ENCODE data around the gene ELP2.

The ELP2 gene

DNA sequence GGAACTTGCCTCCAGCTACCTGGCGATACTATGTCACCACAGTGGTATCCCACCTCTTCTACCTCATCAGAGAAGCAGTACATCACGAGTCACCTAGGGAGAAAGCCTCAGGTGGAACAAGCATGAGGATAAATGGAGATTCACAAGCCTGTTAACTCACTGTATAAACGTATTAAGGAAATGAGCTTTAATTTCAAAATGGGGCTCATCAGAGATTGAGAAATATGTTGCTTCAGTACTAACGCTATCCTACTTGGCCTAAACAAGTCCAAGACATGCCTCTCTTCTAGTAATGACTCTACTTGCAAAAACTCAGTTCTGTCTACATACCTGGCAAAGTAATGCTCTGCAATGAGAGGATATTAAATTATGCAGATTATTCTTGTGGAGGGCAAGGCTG is 4.9 kb upstream of the ELP2 start:
- FAIRE-seq: no peak

DNA sequence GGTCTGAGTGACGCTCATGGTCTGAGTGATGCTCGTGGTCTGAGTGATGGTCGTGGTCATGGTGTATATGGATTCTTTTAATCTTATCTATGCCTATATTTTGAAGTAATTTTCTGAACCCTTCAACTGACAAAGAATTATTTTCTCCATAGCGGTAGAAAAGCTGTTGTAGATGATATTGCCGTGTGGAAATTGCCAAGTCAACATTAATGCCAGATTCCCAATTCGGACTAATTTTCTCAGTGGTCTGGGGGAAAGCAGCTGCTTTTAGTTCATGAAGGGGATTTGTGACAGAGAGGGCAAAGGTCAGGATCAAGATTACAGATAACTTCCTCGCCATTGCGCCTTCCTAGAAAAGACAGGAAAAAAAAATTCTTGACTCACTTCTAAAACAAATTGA is 3.0 kb upstream of the ELP2 start:
- FAIRE-seq: no peak

DNA sequence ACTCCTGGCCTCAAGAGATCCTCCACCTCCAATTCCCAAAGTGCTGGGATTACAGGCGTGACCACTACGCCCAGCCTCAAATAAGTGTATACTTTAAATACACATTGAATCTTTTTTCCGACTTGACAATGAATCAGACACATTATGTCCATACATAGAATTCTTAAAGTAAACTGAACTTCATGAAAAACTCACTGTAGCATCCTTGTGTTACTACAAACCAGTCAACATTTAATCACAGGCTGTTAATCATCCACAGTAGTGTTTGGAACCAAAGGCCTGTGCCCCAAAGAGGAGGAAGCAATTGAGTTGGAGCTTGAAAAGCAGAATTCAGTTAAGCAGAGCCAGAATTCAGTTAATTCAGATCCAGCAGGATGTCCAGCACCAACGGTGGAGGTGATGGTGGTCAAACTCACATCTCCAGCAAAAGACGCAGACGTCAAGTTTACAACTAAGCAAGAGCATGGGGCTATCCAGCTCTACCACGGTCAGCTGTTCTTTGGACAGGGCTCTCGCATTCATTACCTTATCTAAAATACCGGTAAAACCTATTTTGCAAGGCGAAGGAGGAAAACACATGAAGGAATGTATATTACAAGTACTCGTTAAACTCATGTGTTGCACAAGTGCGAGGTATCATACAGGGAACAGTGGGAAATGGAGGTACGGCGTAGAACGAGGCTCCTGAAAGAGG is 1.7 kb upstream of the ELP2 start:
- FAIRE-seq: no peak

DNA sequence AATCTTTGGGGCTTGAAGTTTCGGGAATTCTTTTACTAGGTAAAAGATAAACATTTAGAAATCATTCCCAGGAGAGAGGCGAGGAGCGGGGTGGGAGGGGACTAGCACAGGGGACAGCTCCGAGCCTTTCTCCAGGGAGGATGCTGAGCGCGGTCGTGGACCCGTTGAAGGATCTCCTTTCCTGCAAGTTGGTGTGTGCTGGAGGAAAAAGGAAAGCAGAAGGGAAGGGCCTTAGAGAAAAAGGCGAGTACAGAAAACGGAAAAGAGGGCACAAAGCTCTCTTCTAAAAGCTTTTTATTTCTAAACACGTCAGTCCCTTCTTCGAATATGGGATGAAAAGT is 1.2 kb upstream of the ELP2 start:
- FAIRE-seq: no peak

DNA sequence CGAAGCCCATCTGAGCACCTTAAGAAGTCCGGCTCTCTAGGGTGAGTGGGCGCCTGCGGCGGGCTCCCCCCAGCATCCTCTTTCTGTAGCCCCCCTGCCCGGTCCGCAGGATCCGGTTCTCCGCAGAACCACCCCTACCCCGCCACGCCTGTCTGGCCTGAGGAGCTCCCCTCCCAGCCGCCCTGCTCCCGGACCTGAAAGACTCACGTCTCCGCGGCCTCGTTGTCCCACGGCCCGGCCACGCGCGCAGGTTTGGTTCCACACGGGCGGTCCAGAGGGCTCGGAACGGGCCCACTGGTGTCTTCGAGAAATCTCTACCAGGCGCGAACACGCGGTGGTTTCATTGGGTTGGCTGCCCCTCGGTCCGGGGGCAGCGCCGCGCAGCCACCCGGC is 796 bp upstream of the ELP2 start:
- FAIRE-seq: no peak

DNA sequence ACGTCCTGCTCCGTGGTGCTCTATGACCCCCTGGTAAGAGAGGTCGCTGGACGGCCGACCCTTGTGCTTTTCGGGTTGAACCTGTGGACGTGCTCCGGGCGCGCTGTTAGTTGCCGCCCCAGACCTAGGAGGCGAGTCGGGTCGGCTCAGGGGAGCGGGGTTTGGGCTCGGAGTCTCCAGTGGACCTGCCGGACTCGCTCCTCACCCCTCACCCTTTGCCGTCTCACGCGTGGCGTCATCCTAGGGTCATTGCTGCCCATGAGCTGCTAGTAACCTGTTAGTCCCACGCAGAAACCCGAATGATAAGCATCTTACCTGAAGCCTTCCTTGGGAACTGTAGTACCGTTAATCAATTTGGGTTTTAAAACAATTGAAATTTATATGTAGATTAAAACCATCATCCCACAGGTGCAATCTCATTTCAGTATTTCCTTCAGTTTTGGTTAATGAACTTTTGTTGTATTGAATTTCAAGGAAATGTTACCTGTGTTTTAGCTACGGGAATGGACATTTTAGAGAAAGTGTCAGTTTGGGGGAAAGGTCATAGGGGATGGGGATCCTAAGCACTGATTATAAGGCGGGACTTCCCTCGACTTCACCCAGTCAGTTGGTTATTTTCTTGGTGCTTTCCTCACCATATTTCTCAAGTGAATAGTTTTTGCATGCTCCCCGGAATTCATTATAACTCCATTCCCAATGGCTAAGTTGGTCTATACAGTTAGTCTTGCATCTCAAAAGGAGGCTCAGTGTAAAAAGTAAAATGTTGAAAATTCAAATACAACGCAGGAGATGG is 536 bp downstream of the ELP2 start:
- no peak for FAIRE-seq

DNA sequence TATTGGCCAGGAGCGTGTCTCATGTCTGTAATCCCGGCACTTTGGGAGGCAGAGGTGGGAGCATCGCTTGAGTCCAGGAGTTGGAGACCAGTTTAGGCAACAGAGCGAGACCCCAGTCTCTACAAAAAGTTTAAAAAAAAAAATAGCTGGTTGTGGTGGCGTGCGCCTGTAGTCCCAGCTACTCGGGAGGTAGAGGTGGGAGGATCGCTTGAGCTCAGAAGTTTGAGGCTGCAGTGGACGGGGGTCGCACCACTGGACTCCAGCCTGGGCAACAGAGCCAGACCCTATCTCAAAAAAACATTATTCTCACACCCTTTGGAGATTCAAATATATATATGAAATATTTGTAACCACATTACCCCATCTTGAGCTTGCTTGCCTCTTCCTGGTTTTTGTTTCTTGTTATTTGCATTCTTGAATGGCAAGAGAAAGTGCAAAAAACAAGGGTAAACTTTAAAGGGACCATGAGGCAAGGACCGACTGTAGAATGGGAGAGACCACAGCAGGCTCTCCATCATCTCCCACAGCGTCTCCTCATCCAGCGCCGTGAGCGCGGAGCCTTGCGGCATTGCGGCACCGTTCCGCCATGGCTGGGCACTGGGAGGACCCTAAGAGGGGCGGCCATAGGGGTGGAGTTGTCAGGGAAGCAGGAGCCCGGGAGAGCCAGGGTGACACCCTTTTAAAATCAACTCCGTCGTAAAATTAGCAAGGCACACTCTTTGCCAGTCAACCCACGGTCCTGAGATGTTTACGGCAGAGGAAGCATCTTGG is 1.4 kb downstream of the ELP2 start:
- FAIRE-seq: no peak

DNA sequence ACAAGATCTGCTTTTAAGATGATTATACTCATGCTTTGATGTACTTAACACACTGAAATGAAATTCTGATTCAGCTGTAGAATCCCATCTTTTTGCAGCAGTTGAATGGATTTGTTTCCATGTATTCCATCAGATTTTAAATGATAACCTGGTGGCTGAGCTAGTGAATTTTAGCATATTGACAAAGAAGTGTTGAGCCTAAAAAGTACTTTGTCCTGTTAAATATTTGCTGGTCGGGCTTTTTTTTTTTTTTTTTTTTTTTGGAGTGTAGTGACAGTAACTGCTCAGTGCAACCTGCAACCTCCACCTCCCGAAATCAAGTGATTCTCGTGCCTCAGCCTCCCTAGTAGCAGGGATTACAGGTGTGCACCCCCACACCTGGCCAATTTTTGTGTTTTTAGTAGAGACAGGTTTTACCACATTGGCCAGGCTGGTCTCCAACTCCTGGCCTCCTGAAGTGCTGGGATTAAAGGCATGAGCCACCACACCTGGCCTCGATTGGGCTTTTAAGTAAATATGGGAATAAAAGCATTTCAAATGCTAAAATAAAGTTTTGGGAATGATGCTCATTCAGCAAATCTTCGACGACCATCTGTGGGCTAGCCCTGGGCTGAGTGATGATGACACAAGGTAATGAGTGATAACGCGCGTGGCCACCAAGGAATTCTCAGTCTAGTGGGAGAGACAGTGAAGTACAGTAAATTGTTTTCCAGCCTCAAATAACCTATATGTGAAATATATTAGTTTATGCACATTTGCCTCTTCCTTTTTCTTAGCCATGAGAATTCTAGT is 2.2 kb downstream of the ELP2 start:
- FAIRE-seq: no peak

DNA sequence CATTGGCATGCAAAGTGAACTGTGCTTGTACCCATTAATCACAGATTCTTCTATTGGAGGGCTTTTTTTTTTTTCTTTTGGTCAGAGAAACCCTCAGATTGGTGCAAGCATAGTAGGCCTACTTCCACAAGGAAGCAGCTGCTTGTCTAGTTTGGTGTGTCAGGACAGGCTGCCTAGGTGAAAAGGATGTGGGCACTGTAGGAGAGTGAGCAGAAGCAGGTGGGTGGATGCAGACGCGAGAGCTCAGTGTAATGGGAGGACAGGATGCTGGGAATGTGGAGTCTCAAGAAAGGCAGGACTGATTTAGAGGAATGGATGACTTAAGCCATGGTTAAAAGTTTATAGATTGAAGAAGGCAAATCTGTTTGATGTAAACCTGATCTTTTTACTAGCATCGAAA is 3.1 kb downstream of the ELP2 start:
- FAIRE-seq: no peak

DNA sequence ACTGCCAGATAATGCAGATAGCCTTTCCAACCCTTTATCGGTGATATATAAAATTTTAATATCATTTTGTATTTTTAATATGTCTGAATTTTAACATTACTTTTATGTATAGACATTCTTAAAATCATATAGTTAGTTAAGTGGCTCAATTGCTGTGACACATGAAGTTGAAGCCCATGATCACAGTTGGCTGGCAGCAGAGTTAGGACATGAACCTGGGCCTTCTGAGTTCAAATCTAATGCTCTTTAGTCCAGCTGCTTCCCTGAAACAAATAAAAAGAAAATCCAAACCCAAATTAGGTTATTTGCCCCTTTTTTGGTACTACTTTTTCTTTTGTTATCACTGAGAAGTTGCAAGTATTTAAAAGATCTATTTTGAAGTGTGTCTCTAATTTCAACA is 5.6 kb downstream of the ELP2 start:
- no peak for FAIRE-seq

DNA sequence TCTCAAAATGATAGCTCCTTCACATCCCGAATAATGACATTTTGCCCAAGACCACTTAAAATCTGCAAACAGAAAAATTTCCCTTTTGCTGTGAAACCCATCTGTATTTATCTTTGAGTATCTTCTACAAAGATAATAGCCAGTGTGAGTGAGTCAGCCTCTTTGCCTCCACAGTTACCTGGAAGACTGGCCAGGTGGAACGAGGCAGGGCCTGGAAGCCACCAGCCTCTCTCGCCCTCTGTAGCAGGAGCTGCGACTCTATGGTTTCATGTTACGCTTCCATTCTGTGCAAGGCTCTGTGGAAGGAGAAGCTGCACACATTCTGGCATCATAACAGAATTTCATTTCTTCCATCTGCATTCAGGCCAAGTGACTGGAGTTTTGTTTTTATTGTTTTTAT is 9.5 kb downstream of the ELP2 start:
- no peak for FAIRE-seq

DNA sequence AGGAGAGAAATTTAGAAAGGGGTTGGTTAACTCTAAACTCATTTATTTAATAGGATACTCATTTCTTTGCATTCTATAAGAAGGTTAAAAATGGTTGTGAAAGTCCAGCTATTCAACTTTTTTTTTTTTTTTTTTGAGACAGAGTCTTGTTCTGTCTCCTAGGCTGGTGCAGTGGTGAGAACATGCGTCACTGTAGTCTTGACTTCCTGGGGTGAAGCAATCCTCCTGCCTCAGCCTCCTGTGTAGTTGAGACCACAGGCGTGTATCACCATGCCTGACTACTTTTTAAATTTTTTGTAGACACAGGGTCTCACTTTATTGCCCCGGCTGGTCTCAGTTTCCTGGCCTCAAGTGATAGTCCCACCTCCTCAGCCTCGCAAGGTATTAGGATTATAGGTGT is 11.9 kb downstream of the ELP2 start:
- no peak for FAIRE-seq

DNA sequence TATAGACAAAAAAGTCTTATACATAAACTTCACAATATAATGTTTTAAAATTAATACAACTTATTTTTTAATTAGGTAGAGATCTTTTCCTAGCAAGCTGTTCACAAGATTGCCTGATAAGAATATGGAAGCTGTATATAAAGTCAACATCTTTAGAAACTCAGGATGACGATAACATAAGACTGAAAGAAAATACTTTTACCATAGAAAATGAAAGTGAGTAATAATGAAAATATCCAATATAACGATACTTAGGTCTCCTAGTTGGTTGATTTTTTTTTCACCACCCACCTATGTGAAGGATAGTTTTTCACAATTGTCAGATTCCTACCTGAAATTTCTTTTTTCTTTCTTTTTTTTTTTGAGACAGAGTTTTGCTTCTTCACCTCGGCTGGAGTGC is 13.1 kb downstream of the ELP2 start:
- FAIRE-seq: no peak

DNA sequence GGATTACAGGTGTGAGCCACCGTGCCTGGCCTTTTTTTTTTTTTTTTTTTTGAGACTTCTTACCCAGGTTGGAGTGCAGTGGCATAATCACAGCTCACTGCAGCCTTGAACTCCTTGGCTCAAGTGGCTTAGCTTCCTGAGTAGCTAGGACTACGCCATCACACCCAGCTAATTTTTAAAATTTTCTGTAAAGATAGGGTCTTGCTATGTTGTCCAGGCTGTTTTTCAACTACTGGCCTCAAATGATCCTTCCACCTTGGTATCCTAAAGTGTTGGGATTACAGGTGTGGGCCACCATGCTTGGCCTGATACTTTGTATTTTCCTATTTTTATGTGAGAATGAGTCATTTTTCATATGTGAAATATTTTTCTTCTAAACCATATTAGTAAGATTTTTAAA is 13.7 kb downstream of the ELP2 start:
- FAIRE-seq: no peak

DNA sequence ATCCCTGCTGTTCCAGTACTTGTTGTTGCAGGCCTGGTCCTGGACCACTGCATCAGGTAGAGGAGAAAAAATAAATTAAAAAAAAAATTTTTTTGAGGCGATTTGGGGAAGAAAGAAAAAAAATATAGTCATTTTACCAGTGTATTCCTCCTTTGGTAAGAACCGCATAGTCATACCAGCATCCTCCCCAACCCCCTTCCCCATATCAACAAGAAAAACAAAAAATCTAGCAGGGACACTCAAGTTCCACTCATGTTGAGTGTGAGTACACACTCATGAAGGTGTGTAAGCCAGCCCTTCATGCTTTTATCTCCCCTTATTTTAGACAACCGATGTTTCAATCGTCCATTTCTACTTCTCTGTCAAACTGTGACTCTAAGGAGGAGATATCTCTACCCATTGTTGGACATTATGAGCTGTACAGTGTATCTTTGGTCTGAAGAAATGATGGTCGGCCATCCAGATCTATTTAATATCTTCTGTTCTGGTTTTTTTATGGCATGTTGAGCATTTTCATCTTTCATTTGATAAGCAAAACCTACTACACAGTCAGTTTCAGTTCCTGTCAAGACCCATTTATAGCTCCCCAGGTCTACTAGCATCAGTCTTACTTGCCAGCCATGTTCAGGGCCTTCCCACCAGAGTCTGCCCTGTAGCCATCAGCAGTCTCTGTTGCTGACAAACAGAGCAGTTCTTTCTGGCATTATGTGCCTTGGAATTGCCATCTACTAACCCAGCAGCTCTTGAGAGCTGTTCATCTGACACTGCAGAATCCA is 20.0 kb downstream of the ELP2 start:
- no peak for FAIRE-seq

DNA sequence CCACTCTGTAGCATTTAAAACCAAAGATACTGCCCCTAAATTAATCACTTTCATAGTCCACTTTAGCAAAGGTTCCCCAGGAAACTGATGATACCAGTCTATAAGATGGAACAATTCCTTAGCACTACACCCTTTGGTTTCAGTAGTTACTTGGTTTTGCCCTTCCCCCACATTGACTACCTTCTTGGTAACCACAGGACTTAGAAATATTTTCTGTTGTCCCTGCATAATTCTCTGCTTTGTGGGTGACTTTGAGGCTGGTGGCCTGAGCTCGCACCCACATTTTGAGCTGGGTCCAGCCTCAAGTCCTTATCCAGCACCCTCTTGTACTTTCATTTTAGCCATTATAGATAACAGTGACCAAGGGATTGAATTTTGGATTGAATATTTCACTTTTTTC is 23.1 kb downstream of the ELP2 start:
- FAIRE-seq: no peak

DNA sequence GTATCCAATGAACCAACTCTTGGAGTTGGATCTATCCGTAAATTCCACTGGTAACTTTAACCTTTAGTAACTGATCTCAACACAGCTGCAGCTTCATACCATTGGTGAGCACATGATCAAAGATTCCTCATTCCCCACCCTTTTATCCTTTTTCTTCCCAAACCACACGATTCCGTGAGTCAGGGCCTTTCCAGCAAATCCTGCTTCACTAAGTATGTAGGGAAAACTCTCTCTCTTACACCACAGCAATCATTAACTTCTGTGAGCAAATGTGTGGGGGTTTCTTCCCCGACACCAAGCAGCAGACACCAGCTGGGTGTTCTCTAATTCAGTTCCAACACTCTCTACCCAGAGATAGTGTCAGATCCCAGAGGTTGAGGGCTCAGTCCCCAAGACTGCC is 23.5 kb downstream of the ELP2 start:
- FAIRE-seq: no peak

DNA sequence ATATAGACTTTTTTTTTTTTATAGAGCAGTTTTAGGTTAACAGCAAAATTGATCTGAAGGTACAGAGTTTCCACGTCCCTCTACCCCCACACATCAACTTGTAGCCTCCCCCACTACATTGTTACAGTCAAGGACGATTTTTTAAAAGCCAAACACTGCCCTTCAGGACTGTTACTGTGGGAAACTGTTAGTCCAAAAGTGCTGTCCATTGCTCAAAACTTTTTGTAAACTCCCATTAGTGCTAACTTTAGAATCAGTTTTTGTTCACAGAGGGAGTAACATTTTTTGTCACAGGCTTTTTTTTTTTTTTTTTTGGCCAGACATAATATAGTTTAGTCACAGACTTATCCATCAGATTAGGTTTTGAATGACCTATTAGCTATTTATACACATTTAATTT is 24.1 kb downstream of the ELP2 start:
- no peak for FAIRE-seq

DNA sequence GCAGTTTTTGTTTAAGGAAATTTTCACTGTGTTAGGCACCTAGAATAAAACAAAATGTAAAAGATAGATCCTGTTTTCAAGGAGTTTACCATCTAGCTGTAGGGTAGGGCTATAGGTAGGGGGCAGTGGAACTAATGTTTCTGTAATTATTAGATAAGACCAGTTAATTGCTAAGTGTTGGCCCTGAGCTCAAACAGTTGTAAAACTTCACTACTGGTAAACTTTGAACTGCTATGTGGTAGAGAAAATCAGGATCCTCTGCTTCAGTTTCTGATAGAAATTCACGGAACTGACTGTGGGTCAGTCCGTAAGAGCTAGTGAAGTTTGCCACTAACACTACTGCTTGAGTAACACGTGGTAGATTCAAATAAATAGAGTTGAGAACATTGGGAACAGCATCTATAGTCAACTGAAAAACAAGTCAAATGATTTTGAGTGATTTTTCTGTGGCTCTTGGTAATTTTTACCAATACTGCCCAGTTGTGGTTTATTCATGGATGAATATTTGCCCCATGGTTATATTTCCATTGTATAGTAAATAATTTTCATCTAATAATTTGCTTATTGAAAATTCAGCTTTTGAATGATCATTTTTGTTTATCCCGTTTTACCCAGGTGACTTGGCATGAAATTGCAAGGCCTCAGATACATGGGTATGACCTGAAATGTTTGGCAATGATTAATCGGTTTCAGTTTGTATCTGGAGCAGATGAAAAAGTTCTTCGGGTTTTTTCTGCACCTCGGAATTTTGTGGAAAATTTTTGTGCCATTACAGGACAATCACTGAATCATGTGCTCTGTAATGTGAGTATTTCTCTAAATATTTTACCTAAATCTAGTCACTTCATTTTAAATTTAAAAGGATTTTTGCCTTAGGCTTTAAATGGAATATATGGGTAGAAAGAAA is 26.4 kb downstream of the ELP2 start:
- FAIRE-seq: no peak

DNA sequence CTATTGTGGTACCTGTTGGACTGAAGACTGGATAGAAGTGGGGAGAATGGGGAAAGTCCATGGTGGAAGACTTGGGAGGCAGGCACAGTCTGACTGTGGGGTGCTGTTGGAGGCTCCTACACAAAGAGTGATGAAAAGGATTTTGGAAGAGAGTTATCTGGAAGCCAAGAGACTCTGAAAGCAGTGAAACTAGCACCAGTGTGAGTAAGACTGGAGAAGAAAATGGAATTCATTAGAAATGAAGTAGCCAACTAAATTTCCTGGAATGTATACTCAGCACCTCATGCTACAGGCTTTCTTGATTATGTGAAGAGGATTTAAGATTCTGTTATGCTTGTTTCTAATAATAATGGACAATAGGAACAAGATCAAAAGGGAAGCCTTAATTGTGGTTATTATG is 27.7 kb downstream of the ELP2 start:
- no peak for FAIRE-seq

DNA sequence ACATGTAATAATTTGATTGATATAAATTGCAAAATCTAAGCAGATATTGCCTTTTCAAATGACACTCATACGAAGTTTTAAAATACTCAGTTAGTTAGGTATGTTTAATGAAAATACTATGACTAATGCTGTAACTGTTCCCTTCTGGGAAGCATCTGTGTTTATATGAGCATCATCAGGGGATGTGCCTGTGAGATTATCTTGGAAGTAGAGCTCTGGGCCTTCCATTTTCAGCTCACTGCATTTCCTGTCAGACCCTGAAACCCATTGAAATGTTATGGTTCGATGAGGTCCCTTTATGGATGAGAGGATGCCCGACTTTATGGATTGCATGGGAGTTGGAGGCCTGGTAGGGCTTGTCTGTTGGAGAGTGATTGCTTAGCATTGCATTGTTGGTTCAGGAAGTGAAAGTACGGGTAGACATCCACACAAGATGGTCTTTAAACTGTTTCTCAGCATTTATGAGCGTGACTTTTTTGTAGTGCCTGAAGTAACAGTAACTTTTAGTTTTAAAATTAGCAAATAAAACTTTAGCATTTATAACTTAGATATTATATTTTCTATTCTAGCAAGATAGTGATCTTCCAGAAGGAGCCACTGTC is 28.7 kb downstream of the ELP2 start:
- FAIRE-seq: no peak

Data from islet of Langerhans (tissue), 1 donor.